GM23338 (cell line): ENCODE measurements around the gene CEACAM16. TPM values are rescaled to one million over a fixed set of nuclear protein-coding genes. Genes with fewer than 3 reads are reported as not detected.

Experiments used
- ATAC-seq: fragments of 200-7000 bp; cut with Tn5 transposase; 3 replicates; pipeline ENCODE4 v1.9.1; 2020
- DNase-seq: peaks from one replicate; pipeline ENCODE4 v3.0.0-alpha.2; 2015; ENCODE audit warnings: low spot score
- H2AFZ ChIP-seq: fragments of 200-600 bp; sonication (generic); 2 replicates; pipeline ENCODE4 v1.8.0; 2016; ENCODE audit warnings: antibody characterized with exemption, mild to moderate bottlenecking, moderate library complexity
- H3F3A ChIP-seq: fragments of 200-600 bp; sonication (generic); replicated peaks from 2 replicates; pipeline ENCODE4 v1.8.0; 2017; ENCODE audit warnings: antibody characterized with exemption, mixed run types, low read depth
- H3K27ac ChIP-seq: fragments of 200-600 bp; sonication (generic); 2 replicates; pipeline ENCODE4 v1.6.1; 2016; ENCODE audit warnings: low read depth
- H3K27me3 ChIP-seq: fragments of 200-600 bp; sonication (generic); 2 replicates; pipeline ENCODE4 v1.8.0; 2016; ENCODE audit warnings: mild to moderate bottlenecking, mixed run types, moderate library complexity; ENCODE audit not compliant: insufficient read depth
- H3K36me3 ChIP-seq: fragments of 200-600 bp; sonication (generic); 2 replicates; pipeline ENCODE4 v1.8.0; 2016; ENCODE audit warnings: mild to moderate bottlenecking; ENCODE audit not compliant: insufficient read depth
- H3K4me1 ChIP-seq: fragments of 200-600 bp; sonication (generic); 2 replicates; pipeline ENCODE4 v1.8.0; 2016; ENCODE audit warnings: mild to moderate bottlenecking, moderate library complexity; ENCODE audit not compliant: insufficient read depth
- H3K4me2 ChIP-seq: fragments of 200-600 bp; sonication (generic); 2 replicates; pipeline ENCODE4 v1.7.1; 2017; ENCODE audit warnings: mixed run types
- H3K4me3 ChIP-seq: fragments of 200-600 bp; sonication (generic); 2 replicates; pipeline ENCODE4 v1.6.1; 2016; ENCODE audit warnings: mixed run types
- H3K79me2 ChIP-seq: fragments of 200-600 bp; sonication (generic); replicated peaks from 2 replicates; pipeline ENCODE4 v1.8.0; 2017; ENCODE audit warnings: mild to moderate bottlenecking; ENCODE audit not compliant: insufficient read depth
- H3K9me2 ChIP-seq: fragments of 200-600 bp; sonication (generic); 2 replicates; pipeline ENCODE4 v1.8.0; 2017; ENCODE audit not compliant: insufficient read depth
- H4K20me1 ChIP-seq: fragments of 200-600 bp; sonication (generic); replicated peaks from 2 replicates; pipeline ENCODE4 v1.8.0; 2017; ENCODE audit warnings: mild to moderate bottlenecking; ENCODE audit not compliant: insufficient read depth
- H3K27ac Mint-ChIP-seq: 2 replicates; pipeline ENCODE4 v1.8.0; 2020; ENCODE audit warnings: inconsistent platforms, mild to moderate bottlenecking, moderate library complexity, mixed read lengths
- H3K27me3 Mint-ChIP-seq: 3 replicates; pipeline ENCODE4 v1.8.0; 2022; ENCODE audit warnings: low read depth, mild to moderate bottlenecking, moderate library complexity, mixed read lengths, inconsistent platforms; ENCODE audit not compliant: insufficient read depth, poor library complexity
- H3K36me3 Mint-ChIP-seq: 3 replicates; pipeline ENCODE4 v1.8.0; 2021; ENCODE audit warnings: low read depth, mild to moderate bottlenecking, inconsistent platforms, moderate library complexity, mixed read lengths
- H3K4me1 Mint-ChIP-seq: 3 replicates; pipeline ENCODE4 v1.8.0; 2020; ENCODE audit warnings: mild to moderate bottlenecking, inconsistent platforms, mixed read lengths
- H3K4me3 Mint-ChIP-seq: 3 replicates; pipeline ENCODE4 v1.8.0; 2021; ENCODE audit warnings: moderate library complexity, mild to moderate bottlenecking, inconsistent platforms, mixed read lengths
- H3K9me3 Mint-ChIP-seq: 3 replicates; pipeline ENCODE4 v1.8.0; 2020; ENCODE audit warnings: moderate library complexity, mild to moderate bottlenecking, inconsistent platforms, mixed read lengths
- CREB1 ChIP-seq: fragments of 250-450 bp; sonication (Bioruptor Pico); IDR thresholded peaks from 2 replicates; pipeline ENCODE4 v1.5.0; 2020; ENCODE audit warnings: low read depth, mild to moderate bottlenecking, moderate library complexity
- CTCF ChIP-seq, 2 experiments: fragments of 200-600 bp in 1 of 2; sonication (generic) in 1 of 2; conservative IDR thresholded peaks; 2 replicates each; pipeline versions ENCODE4 v1.5.1 to v1.6.1; 2016 to 2017; ENCODE audit warnings: antibody characterized with exemption in 2 of 2, low read depth in 2 of 2, mild to moderate bottlenecking in 2 of 2, moderate library complexity in 1 of 2
- EZH2 ChIP-seq: fragments of 200-600 bp; sonication (generic); IDR thresholded peaks from one replicate; pipeline ENCODE4 v1.8.0; 2017; ENCODE audit warnings: antibody characterized with exemption, mild to moderate bottlenecking, low read depth; ENCODE audit not compliant: unreplicated experiment
- EZH2phosphoT487 ChIP-seq: fragments of 200-600 bp; sonication (generic); IDR thresholded peaks from one replicate; pipeline ENCODE4 v1.8.1; 2018; ENCODE audit warnings: antibody characterized with exemption; ENCODE audit not compliant: unreplicated experiment
- JUNB ChIP-seq: IDR thresholded peaks from one replicate; pipeline ENCODE4 v1.6.1; 2016; ENCODE audit warnings: antibody characterized with exemption; ENCODE audit not compliant: unreplicated experiment
- POLR2AphosphoS5 ChIP-seq: IDR thresholded peaks from 2 replicates; pipeline ENCODE4 v1.6.1; 2016; ENCODE audit warnings: antibody characterized with exemption, low read depth
- REST ChIP-seq: IDR thresholded peaks from one replicate; pipeline ENCODE4 v1.6.1; 2018; ENCODE audit warnings: antibody characterized with exemption; ENCODE audit not compliant: unreplicated experiment
- STAT1 ChIP-seq: IDR thresholded peaks from one replicate; pipeline ENCODE4 v1.6.1; 2016; ENCODE audit warnings: antibody characterized with exemption; ENCODE audit not compliant: unreplicated experiment
- ZNF331 ChIP-seq: fragments of 250-450 bp; sonication (Bioruptor Pico); IDR thresholded peaks from 2 replicates; pipeline ENCODE4 v1.5.0; 2020; ENCODE audit warnings: low read depth, mild to moderate bottlenecking, moderate library complexity
- polyA plus RNA-seq: library from polyadenylated mRNA; unstranded; fragments of >200 nt; fragmentation: Nextera tagmentation; extraction: Ambion mirVana; gene quantifications from 2 replicates; pipeline ENCODE4 v1.2.1, GENCODE V29; 2016
- total RNA-seq: library from RNA; depleted of rRNA; stranded (reverse); fragments of >200 nt; shearing (Covaris generic); gene quantifications from 2 replicates; pipeline ENCODE4 v1.2.3, GENCODE V29; 2014

CEACAM16 gene
- total and polyA plus RNA-seq, 2 experiments from 2014 or later, result not detected

GRCh38 chr19:44687888-44688287, 11.1 kb upstream of the CEACAM16 start:
- ATAC-seq (no peak), DNase-seq (no peak)
- Histone ChIP-seq H3K4me1 (peaks cover 6% of the 10 kb centered on the region; the same call in 1 of the 2 replicates), H3K36me3 (no peaks in the 10 kb centered on the region), H4K20me1 (no peaks in the 10 kb centered on the region), H3K79me2 (no peaks in the 10 kb centered on the region), H3K27ac (no peak overlapping the region), H3K4me2 (no peak overlapping the region), H3K4me3 (no peak overlapping the region), H2AFZ (no peak overlapping the region), H3K9me2 (no peaks in the 10 kb centered on the region), H3K27me3 (no peaks in the 10 kb centered on the region), H3F3A (no peaks in the 10 kb centered on the region)
- H3K36me3 Mint-ChIP-seq, result no peaks in the 10 kb centered on the region
- no peak overlapping the region for H3K4me3 Mint-ChIP-seq
- peaks cover 24% of the 10 kb centered on the region; the same call in 2 of the 3 replicates for H3K4me1 Mint-ChIP-seq
- H3K27ac Mint-ChIP-seq, result no peak overlapping the region
- H3K9me3 Mint-ChIP-seq, result no peaks in the 10 kb centered on the region; the same call in 2 of the 3 replicates
- peaks cover 12% of the 10 kb centered on the region for H3K27me3 Mint-ChIP-seq
- no peak for TF ChIP-seq ZNF331 (CRISPR knock-in tag)
- TF ChIP-seq CTCF (conservative IDR thresholded peaks at IDR 0.05; ENCODE audit: low read depth in 2 of 2), result no peak
- no peak for TF ChIP-seq STAT1
- no peak for TF ChIP-seq JUNB
- no peak for TF ChIP-seq CREB1 (CRISPR knock-in tag)
- no peak for TF ChIP-seq POLR2AphosphoS5
- TF ChIP-seq REST, result no peak
- TF ChIP-seq EZH2, result no peak
- TF ChIP-seq EZH2phosphoT487, result no peak
